Endodermal cell (in vitro differentiated cells): ENCODE data around the gene GBA3. TPM values are rescaled to one million over a fixed set of nuclear protein-coding genes. Genes with fewer than 3 reads are reported as not detected.

ENCODE experiments used
- DNase-seq: peaks from one replicate; pipeline ENCODE4 v3.0.0-alpha.2; 2017
- H3K27ac ChIP-seq: 2 replicates; pipeline ENCODE4 v1.5.1; 2013; ENCODE audit warnings: mild to moderate bottlenecking, low read depth, low read length, moderate library complexity
- H3K27me3 ChIP-seq: 2 replicates; pipeline ENCODE4 v1.6.1; 2013; ENCODE audit warnings: mild to moderate bottlenecking, low read length, moderate library complexity; ENCODE audit not compliant: insufficient read depth, control insufficient read depth, poor library complexity, severe bottlenecking
- H3K36me3 ChIP-seq: 2 replicates; pipeline ENCODE4 v1.7.0; 2013; ENCODE audit warnings: mild to moderate bottlenecking, low read length, moderate library complexity; ENCODE audit not compliant: control insufficient read depth, insufficient read depth
- H3K4me1 ChIP-seq: one replicate; pipeline ENCODE4 v1.7.0; 2013; ENCODE audit warnings: low read length; ENCODE audit not compliant: control insufficient read depth, insufficient read depth
- H3K4me3 ChIP-seq: 2 replicates; pipeline ENCODE4 v1.5.1; 2013; ENCODE audit warnings: mild to moderate bottlenecking, low read length, moderate library complexity
- H3K9ac ChIP-seq: 2 replicates; pipeline ENCODE4 v1.6.1; 2013; ENCODE audit warnings: mild to moderate bottlenecking, low read length, moderate library complexity; ENCODE audit not compliant: poor library complexity, severe bottlenecking; ENCODE audit errors: extremely low read depth
- H3K9me3 ChIP-seq: 2 replicates; pipeline ENCODE4 v1.6.1; 2013; ENCODE audit warnings: mild to moderate bottlenecking, low read length, moderate library complexity; ENCODE audit not compliant: control insufficient read depth
- H3K27ac Mint-ChIP-seq: 2 replicates; pipeline ENCODE4 v1.8.0; 2020; ENCODE audit warnings: mixed read lengths
- H3K27me3 Mint-ChIP-seq: 2 replicates; pipeline ENCODE4 v1.8.0; 2021; ENCODE audit warnings: mild to moderate bottlenecking, mixed read lengths; ENCODE audit not compliant: insufficient read depth
- H3K36me3 Mint-ChIP-seq: 2 replicates; pipeline ENCODE4 v1.8.0; 2020; ENCODE audit warnings: low read depth, mixed read lengths
- H3K4me1 Mint-ChIP-seq: 2 replicates; pipeline ENCODE4 v1.8.0; 2020; ENCODE audit warnings: mixed read lengths
- H3K4me3 Mint-ChIP-seq: 2 replicates; pipeline ENCODE4 v1.8.0; 2020; ENCODE audit warnings: mild to moderate bottlenecking, moderate library complexity, mixed read lengths
- H3K9me3 Mint-ChIP-seq: 2 replicates; pipeline ENCODE4 v1.8.0; 2020; ENCODE audit warnings: mild to moderate bottlenecking, mixed read lengths
- CTCF ChIP-seq: fragments of 200-600 bp; sonication (generic); conservative IDR thresholded peaks from 2 replicates; pipeline ENCODE4 v1.5.0; 2021; ENCODE audit warnings: antibody characterized with exemption, mild to moderate bottlenecking
- WGBS, 2 experiments: methylation state at CpG; one replicate each; pipeline versions ENCODE4 v1.1.5 to v1.1.7; 2013; ENCODE audit warnings: missing lambda C conversion rate in 2 of 2, mixed read lengths in 1 of 2; ENCODE audit not compliant: insufficient coverage in 1 of 2, insufficient read length in 1 of 2; 5-methylcytosine and 5-hydroxymethylcytosine counted together
- total RNA-seq, 2 donors: library from RNA; stranded (reverse); fragmentation: NEBNext Ultra II Directional in 1 of 2; extraction: Animal tissue kit (Norgen Biotek cat#: 25700) in 1 of 2; gene quantifications; 2 replicates in 1 of 2; 3 replicates in 1 of 2; pipeline ENCODE4 v1.2.1, GENCODE V29; 2021

GBA3 gene
- total RNA-seq, 2 donors from 2014 or later: not detected

- H3K4me1 Mint-ChIP-seq: no peaks in the 10 kb centered on the region
- TF ChIP-seq CTCF: no peak
These were observed 85.9 kb downstream of the GBA3 start for GRCh38 chr4:22778547-22779163.

GRCh38 chr4:22780317-22780716 is 87.6 kb downstream of the GBA3 start:
- Histone ChIP-seq H3K4me1 (no peaks in the 10 kb centered on the region), H3K27me3 (no peaks in the 10 kb centered on the region), H3K27ac (no peak overlapping the region), H3K36me3 (no peaks in the 10 kb centered on the region), H3K9ac (no peak overlapping the region), H3K4me3 (no peak overlapping the region), H3K9me3 (no peaks in the 10 kb centered on the region)
- Mint-ChIP-seq H3K9me3 (peaks cover 6% of the 10 kb centered on the region), H3K27ac (no peak overlapping the region), H3K27me3 (no peaks in the 10 kb centered on the region), H3K4me1 (no peaks in the 10 kb centered on the region), H3K36me3 (no peaks in the 10 kb centered on the region), H3K4me3 (no peak overlapping the region)
- WGBS, 2 experiments: 78 to 88% methylated on average over 2 to 4 of the region's 4 CpGs
- no peak for TF ChIP-seq CTCF
- no peak for DNase-seq

More at GRCh38 chr4:22778547-22779163, 85.9 kb downstream of the GBA3 start:
- 95 to 97% methylated on average over 20 to 37 of the region's 37 CpGs for WGBS, 2 experiments
- no peak overlapping the region for H3K27ac ChIP-seq
- no peaks in the 10 kb centered on the region for H3K27me3 Mint-ChIP-seq
- H3K9me3 Mint-ChIP-seq: peaks cover 6% of the 10 kb centered on the region
- no peaks in the 10 kb centered on the region for H3K36me3 Mint-ChIP-seq
- no peaks in the 10 kb centered on the region for H3K36me3 ChIP-seq
- no peak overlapping the region for H3K4me3 ChIP-seq
- no peak overlapping the region for H3K9ac ChIP-seq
- H3K4me1 ChIP-seq: no peaks in the 10 kb centered on the region
- no peak overlapping the region for H3K27ac Mint-ChIP-seq
- no peaks in the 10 kb centered on the region for H3K27me3 ChIP-seq
- DNase-seq: no peak
- no peaks in the 10 kb centered on the region for H3K9me3 ChIP-seq
- H3K4me3 Mint-ChIP-seq: no peak overlapping the region

GRCh38 chr4:22780797-22781196 is 88.1 kb downstream of the GBA3 start:
- Mint-ChIP-seq H3K27me3 (no peaks in the 10 kb centered on the region), H3K9me3 (peaks cover 3% of the 10 kb centered on the region), H3K4me1 (no peaks in the 10 kb centered on the region), H3K36me3 (no peaks in the 10 kb centered on the region), H3K4me3 (no peak overlapping the region), H3K27ac (no peak overlapping the region)
- no peaks in the 10 kb centered on the region for H3K4me1 ChIP-seq
- no peak overlapping the region for H3K4me3 ChIP-seq
- no peak overlapping the region for H3K9ac ChIP-seq
- H3K36me3 ChIP-seq: no peaks in the 10 kb centered on the region
- DNase-seq: no peak
- TF ChIP-seq CTCF: no peak
- no peaks in the 10 kb centered on the region for H3K9me3 ChIP-seq
- WGBS, 2 experiments: 90 to 97% methylated on average over 3 of the region's 3 CpGs
- H3K27me3 ChIP-seq: no peaks in the 10 kb centered on the region
- no peak overlapping the region for H3K27ac ChIP-seq
